SH-SY5Y (cell line): ENCODE measurements around the gene MYCT1.

Experiments
- GATA2 ChIP-seq: IDR thresholded peaks from 2 replicates; pipeline ENCODE4 v1.6.1; 2011; ENCODE audit warnings: mild to moderate bottlenecking, low read depth, low read length
- GATA3 ChIP-seq: IDR thresholded peaks from 2 replicates; pipeline ENCODE4 v1.6.1; 2011; ENCODE audit warnings: low read depth, mild to moderate bottlenecking, low read length, moderate library complexity

Gene MYCT1

GRCh38 chr6:152701081-152701862 is 3.6 kb downstream of the MYCT1 start:
- TF ChIP-seq GATA3 (no peak), GATA2 (no peak)

GRCh38 chr6:152701863-152702401 is 4.2 kb downstream of the MYCT1 start:
- TF ChIP-seq GATA2 = no peak
- no peak for TF ChIP-seq GATA3

GRCh38 chr6:152705327-152705726 is 7.6 kb downstream of the MYCT1 start:
- TF ChIP-seq GATA2 = no peak
- no peak for TF ChIP-seq GATA3

- TF ChIP-seq GATA2 (no peak), GATA3 (no peak)
Measured at GRCh38 chr6:152716322-152716721, 18.6 kb downstream of the MYCT1 start.

- TF ChIP-seq GATA2 = no peak
- TF ChIP-seq GATA3 = no peak
Measured at GRCh38 chr6:152720974-152721373, 23.3 kb downstream of the MYCT1 start.

- TF ChIP-seq GATA3 (no peak), GATA2 (no peak)
Measured at GRCh38 chr6:152721956-152722355, 24.3 kb downstream of the MYCT1 start.

GRCh38 chr6:152723398-152723797 is 25.7 kb downstream of the MYCT1 start:
- TF ChIP-seq GATA2 = no peak
- no peak for TF ChIP-seq GATA3

- TF ChIP-seq GATA3 = no peak
- TF ChIP-seq GATA2 = no peak
Measured at GRCh38 chr6:152726313-152726712, 28.6 kb downstream of the MYCT1 start.

GRCh38 chr6:152727507-152727906 is 29.8 kb downstream of the MYCT1 start:
- TF ChIP-seq GATA3 (no peak), GATA2 (no peak)

GRCh38 chr6:152734630-152735029 is 36.9 kb downstream of the MYCT1 start:
- TF ChIP-seq GATA2 = peak; percentile 69; the same call in 1 of the 2 replicates
- peak; percentile 90 for TF ChIP-seq GATA3

- TF ChIP-seq GATA3 (no peak), GATA2 (no peak)
Measured at GRCh38 chr6:152736687-152737273, 39.1 kb downstream of the MYCT1 start.

GRCh38 chr6:152745509-152746171 is 47.9 kb downstream of the MYCT1 start:
- TF ChIP-seq GATA2 (no peak), GATA3 (no peak)

- no peak for TF ChIP-seq GATA2
- no peak for TF ChIP-seq GATA3
Measured at GRCh38 chr6:152746172-152746553, 48.5 kb downstream of the MYCT1 start.

GRCh38 chr6:152748843-152749242 is 51.1 kb downstream of the MYCT1 start:
- no peak for TF ChIP-seq GATA3
- TF ChIP-seq GATA2 = no peak
